ENCODE measurements around the gene CYP4Z1.
"Not testable (repeated sequence)": the region's sequence is repeated elsewhere in the genome, so short reads cannot be mapped to it uniquely, and the experiment has no call there.

DNA sequence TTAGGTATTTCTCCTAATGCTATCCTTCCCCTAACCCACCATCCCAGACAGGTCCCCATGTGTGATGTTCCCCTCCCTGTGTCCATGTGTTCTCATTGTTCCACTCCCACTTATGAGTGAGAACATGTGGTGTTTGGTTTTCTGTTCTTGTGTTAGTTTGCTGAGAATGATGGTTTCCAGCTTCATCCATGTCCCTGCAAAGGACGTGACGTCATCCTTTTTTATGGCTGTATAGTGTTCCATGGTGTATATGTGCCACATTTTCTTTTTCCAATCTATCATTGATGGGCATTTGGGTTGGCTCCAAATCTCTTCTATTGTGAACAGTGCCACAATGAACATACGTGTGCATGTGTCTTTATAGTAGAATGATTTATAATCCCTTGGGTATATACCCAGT lies 65.6 kb downstream of the CYP4Z1 start:
- TF ChIP-seq PPARA (CRISPR knock-in tag; IDR thresholded peaks at IDR 0.05; ENCODE audit: borderline replicate concordance); BACH2 (CRISPR knock-in tag; IDR thresholded peaks at IDR 0.05; ENCODE audit: borderline replicate concordance); ESRRG (CRISPR knock-in tag; IDR thresholded peaks at IDR 0.05): not testable (repeated sequence)
- TF ChIP-seq, protein P1, sequence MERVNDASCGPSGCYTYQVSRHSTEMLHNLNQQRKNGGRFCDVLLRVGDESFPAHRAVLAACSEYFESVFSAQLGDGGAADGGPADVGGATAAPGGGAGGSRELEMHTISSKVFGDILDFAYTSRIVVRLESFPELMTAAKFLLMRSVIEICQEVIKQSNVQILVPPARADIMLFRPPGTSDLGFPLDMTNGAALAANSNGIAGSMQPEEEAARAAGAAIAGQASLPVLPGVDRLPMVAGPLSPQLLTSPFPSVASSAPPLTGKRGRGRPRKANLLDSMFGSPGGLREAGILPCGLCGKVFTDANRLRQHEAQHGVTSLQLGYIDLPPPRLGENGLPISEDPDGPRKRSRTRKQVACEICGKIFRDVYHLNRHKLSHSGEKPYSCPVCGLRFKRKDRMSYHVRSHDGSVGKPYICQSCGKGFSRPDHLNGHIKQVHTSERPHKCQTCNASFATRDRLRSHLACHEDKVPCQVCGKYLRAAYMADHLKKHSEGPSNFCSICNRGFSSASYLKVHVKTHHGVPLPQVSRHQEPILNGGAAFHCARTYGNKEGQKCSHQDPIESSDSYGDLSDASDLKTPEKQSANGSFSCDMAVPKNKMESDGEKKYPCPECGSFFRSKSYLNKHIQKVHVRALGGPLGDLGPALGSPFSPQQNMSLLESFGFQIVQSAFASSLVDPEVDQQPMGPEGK (CRISPR knock-in tag; IDR thresholded peaks at IDR 0.05; ENCODE audit: borderline replicate concordance) = not testable (repeated sequence)
- TF ChIP-seq, protein P2, sequence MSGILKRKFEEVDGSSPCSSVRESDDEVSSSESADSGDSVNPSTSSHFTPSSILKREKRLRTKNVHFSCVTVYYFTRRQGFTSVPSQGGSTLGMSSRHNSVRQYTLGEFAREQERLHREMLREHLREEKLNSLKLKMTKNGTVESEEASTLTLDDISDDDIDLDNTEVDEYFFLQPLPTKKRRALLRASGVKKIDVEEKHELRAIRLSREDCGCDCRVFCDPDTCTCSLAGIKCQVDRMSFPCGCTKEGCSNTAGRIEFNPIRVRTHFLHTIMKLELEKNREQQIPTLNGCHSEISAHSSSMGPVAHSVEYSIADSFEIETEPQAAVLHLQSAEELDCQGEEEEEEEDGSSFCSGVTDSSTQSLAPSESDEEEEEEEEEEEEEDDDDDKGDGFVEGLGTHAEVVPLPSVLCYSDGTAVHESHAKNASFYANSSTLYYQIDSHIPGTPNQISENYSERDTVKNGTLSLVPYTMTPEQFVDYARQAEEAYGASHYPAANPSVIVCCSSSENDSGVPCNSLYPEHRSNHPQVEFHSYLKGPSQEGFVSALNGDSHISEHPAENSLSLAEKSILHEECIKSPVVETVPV (CRISPR knock-in tag; IDR thresholded peaks at IDR 0.05) = not testable (repeated sequence)
